Activated T-helper 17 cell treated with anti-CD3 and anti-CD28 coated beads, Interleukin-2, amount 50 U/mL, for 72 hours (primary cell): ENCODE data around the gene MUC5AC. TPM values are rescaled to one million over a fixed set of nuclear protein-coding genes. Genes with fewer than 3 reads are reported as not detected.
"Not testable (repeated sequence)": the region's sequence is repeated elsewhere in the genome, so short reads cannot be mapped to it uniquely, and the experiment has no call there.

ENCODE experiments used
- ATAC-seq: fragments of 150-1000 bp; cut with Tn5 transposase; replicated peaks from 2 replicates; pipeline ENCODE4 v1.10.0; 2021; ENCODE audit warnings: mild to moderate bottlenecking, moderate library complexity
- H3K27ac Mint-ChIP-seq: one replicate; pipeline ENCODE4 v1.8.0; 2022; ENCODE audit warnings: mixed read lengths
- H3K27me3 Mint-ChIP-seq: one replicate; pipeline ENCODE4 v1.8.0; 2022; ENCODE audit warnings: mixed read lengths
- H3K36me3 Mint-ChIP-seq: one replicate; pipeline ENCODE4 v1.8.0; 2022; ENCODE audit warnings: low read depth, mild to moderate bottlenecking, mixed read lengths
- H3K4me1 Mint-ChIP-seq: one replicate; pipeline ENCODE4 v1.8.0; 2022; ENCODE audit warnings: mixed read lengths
- H3K4me3 Mint-ChIP-seq: one replicate; pipeline ENCODE4 v1.8.0; 2022; ENCODE audit warnings: mild to moderate bottlenecking, mixed read lengths
- H3K9me3 Mint-ChIP-seq: one replicate; pipeline ENCODE4 v1.8.0; 2022; ENCODE audit warnings: mixed read lengths
- total RNA-seq, 2 donors: library from RNA; stranded (reverse); gene quantifications; one replicate each; pipeline ENCODE4 v1.2.3, GENCODE V29; 2022

MUC5AC gene
- total RNA-seq, 2 donors from 2014 or later: not detected

DNA sequence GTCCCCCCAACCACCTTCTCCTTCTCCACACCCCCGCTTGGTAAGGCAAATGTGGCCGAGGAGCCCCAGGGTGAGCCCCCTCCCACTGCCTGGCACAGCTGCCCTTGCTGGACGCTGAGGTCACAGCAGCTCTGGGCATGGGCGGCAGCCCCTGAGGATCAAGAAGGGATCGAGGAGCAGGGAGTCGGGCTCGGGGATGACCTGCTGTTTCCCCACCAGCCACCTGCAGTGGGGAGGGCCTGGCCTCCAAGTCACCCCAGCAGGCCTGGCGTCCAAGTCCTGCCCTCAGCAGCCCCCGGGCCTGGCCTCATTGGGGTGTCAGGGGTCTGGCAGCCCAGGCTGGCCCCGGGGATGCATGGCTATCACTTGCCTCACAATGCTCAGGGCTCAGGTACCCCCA lies 23.7 kb downstream of the MUC5AC start:
- Mint-ChIP-seq H3K4me1 (no peaks in the 10 kb centered on the region), H3K4me3 (no peak overlapping the region), H3K9me3 (no peaks in the 10 kb centered on the region), H3K36me3 (no peaks in the 10 kb centered on the region), H3K27ac (no peak overlapping the region), H3K27me3 (no peaks in the 10 kb centered on the region)
- no peak for ATAC-seq

DNA sequence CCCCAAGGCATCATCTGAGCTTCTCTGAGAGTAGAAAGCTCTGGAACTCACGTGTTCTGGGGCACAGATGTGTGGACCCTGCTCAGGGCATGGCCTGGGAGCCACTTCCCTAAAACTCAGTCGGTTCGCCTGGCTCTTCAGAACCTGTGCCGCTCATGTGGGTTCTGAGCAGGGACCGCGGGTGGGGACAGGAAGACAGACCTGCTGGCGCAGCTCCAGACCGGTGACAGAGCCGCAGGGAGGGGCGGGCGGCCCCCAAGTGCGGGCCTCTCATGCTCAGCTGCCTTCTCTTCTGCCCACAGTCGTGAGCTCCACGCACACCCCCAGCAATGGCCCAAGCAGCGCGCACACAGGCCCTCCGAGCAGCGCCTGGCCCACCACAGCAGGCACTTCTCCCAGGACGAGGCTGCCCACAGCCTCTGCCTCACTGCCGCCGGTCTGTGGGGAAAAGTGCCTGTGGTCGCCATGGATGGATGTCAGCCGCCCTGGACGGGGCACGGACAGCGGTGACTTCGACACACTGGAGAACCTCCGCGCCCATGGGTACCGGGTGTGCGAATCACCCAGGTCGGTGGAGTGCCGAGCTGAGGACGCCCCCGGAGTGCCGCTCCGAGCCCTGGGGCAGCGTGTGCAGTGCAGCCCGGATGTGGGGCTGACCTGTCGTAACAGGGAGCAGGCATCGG lies 24.2 kb downstream of the MUC5AC start:
- Mint-ChIP-seq H3K4me3 (no peak overlapping the region), H3K9me3 (no peaks in the 10 kb centered on the region), H3K27ac (no peak overlapping the region), H3K36me3 (no peaks in the 10 kb centered on the region), H3K4me1 (no peaks in the 10 kb centered on the region), H3K27me3 (no peaks in the 10 kb centered on the region)
- no peak for ATAC-seq

DNA sequence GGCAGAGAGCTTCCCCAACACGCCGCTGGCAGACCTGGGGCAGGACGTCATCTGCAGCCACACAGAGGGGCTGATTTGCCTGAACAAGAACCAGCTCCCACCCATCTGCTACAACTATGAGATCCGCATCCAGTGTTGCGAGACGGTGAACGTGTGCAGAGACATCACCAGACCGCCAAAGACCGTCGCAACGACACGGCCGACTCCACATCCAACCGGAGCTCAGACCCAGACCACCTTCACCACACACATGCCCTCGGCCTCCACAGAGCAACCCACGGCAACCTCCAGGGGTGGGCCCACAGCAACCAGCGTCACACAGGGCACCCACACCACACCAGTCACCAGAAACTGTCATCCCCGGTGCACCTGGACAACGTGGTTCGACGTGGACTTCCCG lies 26.4 kb downstream of the MUC5AC start:
- ATAC-seq, H3K4me1 Mint-ChIP-seq, H3K36me3 Mint-ChIP-seq, H3K27ac Mint-ChIP-seq, H3K9me3 Mint-ChIP-seq, H3K27me3 Mint-ChIP-seq, H3K4me3 Mint-ChIP-seq: not testable (repeated sequence)

DNA sequence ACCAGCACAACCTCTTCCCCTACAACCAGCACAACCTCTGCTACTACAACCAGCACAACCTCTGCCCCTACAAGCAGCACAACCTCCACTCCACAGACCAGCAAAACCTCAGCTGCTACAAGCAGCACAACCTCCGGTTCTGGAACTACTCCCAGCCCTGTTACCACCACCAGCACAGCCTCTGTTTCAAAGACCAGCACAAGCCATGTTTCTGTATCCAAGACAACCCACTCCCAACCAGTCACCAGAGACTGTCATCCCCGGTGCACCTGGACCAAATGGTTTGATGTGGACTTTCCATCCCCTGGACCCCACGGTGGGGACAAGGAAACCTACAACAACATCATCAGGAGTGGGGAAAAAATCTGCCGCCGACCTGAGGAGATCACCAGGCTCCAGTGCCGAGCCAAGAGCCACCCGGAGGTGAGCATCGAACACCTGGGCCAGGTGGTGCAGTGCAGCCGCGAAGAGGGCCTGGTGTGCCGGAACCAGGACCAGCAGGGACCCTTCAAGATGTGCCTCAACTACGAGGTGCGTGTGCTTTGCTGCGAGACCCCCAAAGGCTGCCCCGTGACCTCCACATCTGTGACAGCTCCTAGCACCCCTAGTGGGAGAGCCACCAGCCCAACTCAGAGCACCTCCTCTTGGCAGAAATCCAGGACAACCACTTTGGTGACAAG lies 30.8 kb downstream of the MUC5AC start:
- not testable (repeated sequence) for H3K9me3 Mint-ChIP-seq, H3K27ac Mint-ChIP-seq, H3K27me3 Mint-ChIP-seq, H3K36me3 Mint-ChIP-seq, H3K4me3 Mint-ChIP-seq, H3K4me1 Mint-ChIP-seq, ATAC-seq

DNA sequence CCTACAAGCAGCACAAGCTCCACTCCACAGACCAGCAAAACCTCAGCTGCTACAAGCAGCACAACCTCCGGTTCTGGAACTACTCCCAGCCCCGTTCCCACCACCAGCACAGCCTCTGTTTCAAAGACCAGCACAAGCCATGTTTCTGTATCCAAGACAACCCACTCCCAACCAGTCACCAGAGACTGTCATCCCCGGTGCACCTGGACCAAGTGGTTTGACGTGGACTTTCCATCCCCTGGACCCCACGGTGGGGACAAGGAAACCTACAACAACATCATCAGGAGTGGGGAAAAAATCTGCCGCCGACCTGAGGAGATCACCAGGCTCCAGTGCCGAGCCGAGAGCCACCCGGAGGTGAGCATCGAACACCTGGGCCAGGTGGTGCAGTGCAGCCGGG lies 32.1 kb downstream of the MUC5AC start:
- H3K36me3 Mint-ChIP-seq, ATAC-seq, H3K4me1 Mint-ChIP-seq, H3K9me3 Mint-ChIP-seq, H3K27me3 Mint-ChIP-seq, H3K27ac Mint-ChIP-seq, H3K4me3 Mint-ChIP-seq: not testable (repeated sequence)

DNA sequence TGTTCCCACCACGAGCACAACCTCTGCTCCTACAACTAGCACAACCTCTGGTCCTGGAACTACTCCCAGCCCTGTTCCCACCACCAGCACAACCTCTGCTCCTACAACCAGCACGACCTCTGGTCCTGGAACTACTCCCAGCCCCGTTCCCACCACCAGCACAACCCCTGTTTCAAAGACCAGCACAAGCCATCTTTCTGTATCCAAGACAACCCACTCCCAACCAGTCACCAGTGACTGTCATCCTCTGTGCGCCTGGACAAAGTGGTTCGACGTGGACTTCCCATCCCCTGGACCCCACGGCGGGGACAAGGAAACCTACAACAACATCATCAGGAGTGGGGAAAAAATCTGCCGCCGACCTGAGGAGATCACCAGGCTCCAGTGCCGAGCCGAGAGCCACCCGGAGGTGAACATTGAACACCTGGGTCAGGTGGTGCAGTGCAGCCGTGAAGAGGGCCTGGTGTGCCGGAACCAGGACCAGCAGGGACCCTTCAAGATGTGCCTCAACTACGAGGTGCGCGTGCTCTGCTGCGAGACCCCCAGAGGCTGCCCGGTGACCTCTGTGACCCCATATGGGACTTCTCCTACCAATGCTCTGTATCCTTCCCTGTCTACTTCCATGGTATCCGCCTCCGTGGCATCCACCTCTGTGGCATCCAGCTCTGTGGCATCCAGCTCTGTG lies 34.2 kb downstream of the MUC5AC start:
- not testable (repeated sequence) for H3K27me3 Mint-ChIP-seq, H3K4me1 Mint-ChIP-seq, H3K27ac Mint-ChIP-seq, H3K36me3 Mint-ChIP-seq, ATAC-seq, H3K4me3 Mint-ChIP-seq, H3K9me3 Mint-ChIP-seq

DNA sequence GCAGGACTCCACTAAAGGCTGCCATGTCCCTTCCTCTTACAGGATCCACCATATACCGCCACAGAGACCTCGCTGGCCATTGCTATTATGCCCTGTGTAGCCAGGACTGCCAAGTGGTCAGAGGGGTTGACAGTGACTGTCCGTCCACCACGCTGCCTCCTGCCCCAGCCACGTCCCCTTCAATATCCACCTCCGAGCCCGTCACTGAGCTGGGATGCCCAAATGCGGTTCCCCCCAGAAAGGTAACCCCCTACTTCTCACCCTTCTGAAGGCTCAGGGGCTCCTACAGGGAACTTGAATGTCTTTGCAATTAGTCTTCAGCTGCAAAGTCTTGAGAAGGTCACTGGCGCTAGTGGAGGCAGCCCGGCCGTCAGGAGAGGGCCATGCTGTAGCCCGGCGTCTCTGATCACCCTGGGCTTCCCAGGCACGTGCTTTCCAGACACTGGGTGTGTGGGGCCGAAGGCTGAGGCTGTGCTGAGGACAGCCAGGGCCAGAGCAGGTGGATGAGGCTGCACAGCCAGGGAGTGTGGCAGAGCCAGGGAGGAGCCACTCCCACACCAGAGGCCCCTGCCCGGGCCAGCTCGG lies 35.1 kb downstream of the MUC5AC start:
- Mint-ChIP-seq H3K36me3 (no peaks in the 10 kb centered on the region), H3K27ac (no peak overlapping the region), H3K27me3 (peaks cover 3% of the 10 kb centered on the region), H3K4me1 (no peaks in the 10 kb centered on the region), H3K9me3 (no peaks in the 10 kb centered on the region), H3K4me3 (no peak overlapping the region)
- ATAC-seq: no peak

DNA sequence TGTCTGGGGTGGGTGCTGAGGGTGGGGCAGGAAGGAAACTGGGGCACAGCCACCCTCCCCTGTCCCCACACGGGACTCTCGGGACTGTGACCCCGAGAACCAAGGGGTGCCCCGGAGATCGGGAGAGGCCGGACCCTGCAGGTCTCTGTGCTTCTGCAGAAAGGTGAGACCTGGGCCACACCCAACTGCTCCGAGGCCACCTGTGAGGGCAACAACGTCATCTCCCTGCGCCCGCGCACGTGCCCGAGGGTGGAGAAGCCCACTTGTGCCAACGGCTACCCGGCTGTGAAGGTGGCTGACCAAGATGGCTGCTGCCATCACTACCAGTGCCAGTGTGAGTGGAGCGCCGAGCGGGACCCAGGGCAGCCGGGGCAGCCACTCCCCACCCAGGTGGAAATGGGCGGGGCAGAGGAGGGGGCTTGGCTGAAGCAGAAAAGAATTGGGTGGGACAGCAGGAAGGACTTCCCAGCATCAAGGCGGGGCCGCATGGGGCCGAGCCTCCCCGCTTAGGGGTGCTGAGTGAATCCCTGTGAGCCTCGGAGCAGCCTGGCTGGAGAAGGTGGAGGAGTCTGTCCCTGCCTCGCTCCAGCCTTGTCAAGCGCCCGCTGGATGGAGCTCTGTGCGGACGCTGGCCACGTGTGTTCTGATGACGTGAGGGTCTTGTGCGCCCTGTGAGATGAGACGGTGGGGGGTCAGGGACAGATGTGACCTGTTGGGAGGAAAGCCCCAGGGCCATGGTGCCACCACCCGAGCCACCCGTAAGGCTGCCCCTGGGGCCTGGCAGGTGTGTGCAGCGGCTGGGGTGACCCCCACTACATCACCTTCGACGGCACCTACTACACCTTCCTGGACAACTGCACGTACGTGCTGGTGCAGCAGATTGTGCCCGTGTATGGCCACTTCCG lies 35.8 kb downstream of the MUC5AC start:
- Mint-ChIP-seq H3K36me3 (no peaks in the 10 kb centered on the region), H3K4me1 (no peaks in the 10 kb centered on the region), H3K27me3 (peaks cover 3% of the 10 kb centered on the region), H3K4me3 (no peak overlapping the region), H3K27ac (no peak overlapping the region), H3K9me3 (no peaks in the 10 kb centered on the region)
- no peak for ATAC-seq

DNA sequence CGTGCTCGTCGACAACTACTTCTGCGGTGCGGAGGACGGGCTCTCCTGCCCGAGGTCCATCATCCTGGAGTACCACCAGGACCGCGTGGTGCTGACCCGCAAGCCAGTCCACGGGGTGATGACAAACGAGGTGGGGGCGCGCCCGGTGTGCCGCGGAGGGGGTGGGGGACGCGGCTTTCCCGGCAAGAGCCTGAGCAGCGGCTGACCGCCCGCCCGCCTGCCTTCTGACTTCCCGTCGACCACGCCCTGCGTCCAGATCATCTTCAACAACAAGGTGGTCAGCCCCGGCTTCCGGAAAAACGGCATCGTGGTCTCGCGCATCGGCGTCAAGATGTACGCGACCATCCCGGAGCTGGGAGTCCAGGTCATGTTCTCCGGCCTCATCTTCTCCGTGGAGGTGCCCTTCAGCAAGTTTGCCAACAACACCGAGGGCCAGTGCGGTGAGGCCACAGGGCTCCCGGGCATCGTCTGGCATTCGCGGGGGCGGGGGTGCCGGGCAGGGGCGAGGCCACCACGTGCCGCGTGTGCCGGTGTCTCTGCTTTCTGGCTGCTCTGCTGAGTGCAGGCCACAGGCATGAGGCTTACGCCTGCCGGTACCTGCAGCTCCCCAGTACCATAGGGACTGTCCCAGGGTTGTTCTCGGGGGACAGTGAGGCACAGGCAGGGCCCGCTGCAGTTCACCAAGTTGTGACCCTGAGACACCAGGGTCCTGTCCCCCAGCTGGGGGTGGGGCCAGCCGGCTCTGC lies 36.7 kb downstream of the MUC5AC start:
- H3K36me3 Mint-ChIP-seq: no peaks in the 10 kb centered on the region
- no peak overlapping the region for H3K4me3 Mint-ChIP-seq
- no peaks in the 10 kb centered on the region for H3K4me1 Mint-ChIP-seq
- H3K9me3 Mint-ChIP-seq: no peaks in the 10 kb centered on the region
- no peak overlapping the region for H3K27ac Mint-ChIP-seq
- H3K27me3 Mint-ChIP-seq: peaks cover 3% of the 10 kb centered on the region
- no peak for ATAC-seq

DNA sequence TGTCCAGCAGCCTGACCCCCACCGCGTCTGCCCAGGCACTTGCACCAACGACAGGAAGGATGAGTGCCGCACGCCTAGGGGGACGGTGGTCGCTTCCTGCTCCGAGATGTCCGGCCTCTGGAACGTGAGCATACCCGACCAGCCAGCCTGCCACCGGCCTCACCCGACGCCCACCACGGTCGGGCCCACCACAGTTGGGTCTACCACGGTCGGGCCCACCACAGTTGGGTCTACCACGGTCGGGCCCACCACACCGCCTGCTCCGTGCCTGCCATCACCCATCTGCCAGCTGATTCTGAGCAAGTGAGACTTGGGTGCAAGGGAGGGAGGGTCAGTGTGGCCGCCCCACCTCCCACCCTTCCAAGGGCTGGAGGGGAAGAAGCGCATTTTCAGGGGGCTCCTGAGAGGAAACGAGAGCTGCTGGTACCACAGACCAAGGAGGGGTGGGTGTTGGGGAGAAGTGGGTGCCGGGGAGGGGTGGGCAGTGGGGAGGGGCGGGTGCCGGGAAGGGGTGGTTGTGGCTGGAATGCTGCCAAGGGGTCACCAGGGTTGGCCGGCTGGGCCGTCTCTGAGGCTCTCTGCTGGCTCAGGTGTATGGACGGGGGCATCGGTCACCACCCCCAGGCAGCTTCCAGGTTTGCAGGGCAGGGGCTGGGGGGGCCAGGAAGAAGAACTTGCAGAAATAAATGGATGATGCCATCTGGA lies 37.4 kb downstream of the MUC5AC start:
- Mint-ChIP-seq H3K36me3 (no peaks in the 10 kb centered on the region), H3K4me3 (no peak overlapping the region), H3K27ac (no peak overlapping the region), H3K9me3 (no peaks in the 10 kb centered on the region), H3K27me3 (peaks cover 3% of the 10 kb centered on the region), H3K4me1 (no peaks in the 10 kb centered on the region)
- no peak for ATAC-seq

DNA sequence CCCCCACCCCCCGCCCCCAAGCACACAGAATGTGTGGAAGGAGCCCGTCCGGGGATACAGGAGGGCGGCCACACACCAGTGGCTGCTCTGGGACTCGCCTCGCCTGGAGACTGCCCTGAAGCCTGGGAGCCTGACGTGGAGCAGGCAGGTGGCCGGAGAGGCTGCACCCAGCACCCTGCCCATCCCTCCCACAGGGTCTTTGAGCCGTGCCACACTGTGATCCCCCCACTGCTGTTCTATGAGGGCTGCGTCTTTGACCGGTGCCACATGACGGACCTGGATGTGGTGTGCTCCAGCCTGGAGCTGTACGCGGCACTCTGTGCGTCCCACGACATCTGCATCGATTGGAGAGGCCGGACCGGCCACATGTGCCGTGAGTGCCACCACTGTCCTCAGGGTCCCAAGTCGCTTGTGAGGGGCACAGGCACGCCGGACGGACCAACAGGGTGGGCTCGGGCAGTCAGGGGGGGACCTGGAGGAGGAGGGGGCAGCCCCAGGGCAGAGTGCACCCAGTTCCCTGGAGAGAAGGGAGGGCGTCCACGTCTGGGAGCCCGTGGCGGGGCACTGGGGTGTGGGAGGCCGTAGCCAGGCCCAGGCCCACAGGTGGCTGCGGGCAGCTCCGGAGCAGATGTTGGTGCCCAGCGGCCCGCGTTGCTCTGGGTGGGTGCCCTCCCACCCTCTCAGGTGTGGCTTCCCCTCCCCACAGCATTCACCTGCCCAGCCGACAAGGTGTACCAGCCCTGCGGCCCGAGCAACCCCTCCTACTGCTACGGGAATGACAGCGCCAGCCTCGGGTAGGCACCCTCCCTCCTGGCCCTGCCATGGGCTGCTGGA lies 38.1 kb downstream of the MUC5AC start:
- no peaks in the 10 kb centered on the region for H3K4me1 Mint-ChIP-seq
- H3K27ac Mint-ChIP-seq: no peak overlapping the region
- peaks cover 3% of the 10 kb centered on the region for H3K27me3 Mint-ChIP-seq
- no peak for ATAC-seq
- H3K36me3 Mint-ChIP-seq: no peaks in the 10 kb centered on the region
- no peak overlapping the region for H3K4me3 Mint-ChIP-seq
- H3K9me3 Mint-ChIP-seq: no peaks in the 10 kb centered on the region

DNA sequence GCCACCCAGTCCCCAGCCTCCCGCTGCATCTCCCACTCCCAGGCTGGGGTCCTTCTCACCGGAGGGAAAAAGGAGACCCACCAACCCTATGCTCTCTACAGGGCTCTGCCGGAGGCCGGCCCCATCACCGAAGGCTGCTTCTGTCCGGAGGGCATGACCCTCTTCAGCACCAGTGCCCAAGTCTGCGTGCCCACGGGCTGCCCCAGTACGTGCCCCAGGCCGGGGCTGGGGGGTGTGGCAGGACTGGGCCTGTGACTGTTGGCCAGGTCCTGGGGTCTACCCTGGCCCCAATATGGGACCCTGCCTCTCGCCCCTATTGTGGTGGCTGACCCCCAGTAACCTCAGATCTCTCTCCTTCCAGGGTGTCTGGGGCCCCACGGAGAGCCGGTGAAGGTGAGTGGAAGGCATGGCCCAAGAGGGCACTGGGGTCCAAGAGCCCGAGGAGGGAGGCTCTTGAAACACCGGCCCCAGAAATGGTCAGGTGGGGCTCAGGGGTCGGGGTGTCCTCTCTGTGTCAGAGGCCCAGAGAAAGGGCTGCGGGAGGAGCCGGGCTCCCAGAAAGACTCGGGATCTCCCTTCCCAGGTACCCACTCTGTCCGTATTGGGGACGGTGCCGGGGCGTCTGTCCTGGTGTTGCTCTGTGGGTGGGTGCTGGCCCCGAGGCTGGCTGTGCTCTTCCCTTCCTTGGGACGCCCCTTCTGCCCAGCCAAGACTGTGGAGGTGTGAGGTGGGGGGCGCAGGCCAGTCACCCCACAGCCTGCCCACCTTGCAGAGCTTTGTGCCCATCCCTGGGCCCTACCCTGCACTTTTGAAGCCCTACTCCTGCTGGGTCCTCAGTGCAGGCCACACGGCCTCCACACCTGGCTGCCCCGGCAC lies 39.0 kb downstream of the MUC5AC start:
- ATAC-seq: no peak
- H3K36me3 Mint-ChIP-seq: no peaks in the 10 kb centered on the region
- H3K4me1 Mint-ChIP-seq: no peaks in the 10 kb centered on the region
- H3K9me3 Mint-ChIP-seq: no peaks in the 10 kb centered on the region
- H3K27me3 Mint-ChIP-seq: peaks cover 3% of the 10 kb centered on the region
- H3K4me3 Mint-ChIP-seq: no peak overlapping the region
- H3K27ac Mint-ChIP-seq: no peak overlapping the region
